H9 (cell line): Measurements from ENCODE around the gene TMEM178B. TPM values are rescaled to one million over a fixed set of nuclear protein-coding genes. Genes with fewer than 3 reads are reported as not detected.

Experiments
- DNase-seq: peaks from one replicate; pipeline ENCODE4 v3.0.0-alpha.2; 2017
- H2AFZ ChIP-seq: one replicate; pipeline ENCODE4 v1.6.1; 2013; ENCODE audit warnings: mild to moderate bottlenecking, low read length, control low read depth, moderate library complexity
- H2AK5ac ChIP-seq: 2 replicates; pipeline ENCODE4 v1.6.1; 2013; ENCODE audit warnings: low read length, control low read depth, mixed read lengths; ENCODE audit not compliant: insufficient read length
- H2BK120ac ChIP-seq: one replicate; pipeline ENCODE4 v1.6.1; 2013; ENCODE audit warnings: low read depth, mild to moderate bottlenecking, low read length, control low read depth, inconsistent platforms; ENCODE audit not compliant: poor library complexity, severe bottlenecking
- H2BK12ac ChIP-seq: 2 replicates; pipeline ENCODE4 v1.6.1; 2013; ENCODE audit warnings: low read length, control low read depth, mixed read lengths, low read depth; ENCODE audit not compliant: insufficient read length
- H2BK15ac ChIP-seq: 2 replicates; pipeline ENCODE4 v1.6.1; 2013; ENCODE audit warnings: low read depth, low read length, control low read depth
- H2BK20ac ChIP-seq: one replicate; pipeline ENCODE4 v1.6.1; 2013; ENCODE audit warnings: low read depth, mild to moderate bottlenecking, low read length, control low read depth, inconsistent platforms; ENCODE audit not compliant: poor library complexity, severe bottlenecking
- H2BK5ac ChIP-seq: 2 replicates; pipeline ENCODE4 v1.6.1; 2013; ENCODE audit warnings: low read length, control low read depth, mixed read lengths; ENCODE audit not compliant: insufficient read length
- H3K14ac ChIP-seq: 2 replicates; pipeline ENCODE4 v1.6.1; 2013; ENCODE audit warnings: low read length, control low read depth; ENCODE audit not compliant: insufficient read depth
- H3K18ac ChIP-seq: 2 replicates; pipeline ENCODE4 v1.6.1; 2013; ENCODE audit warnings: low read depth, mild to moderate bottlenecking, mixed read lengths, low read length, control low read depth; ENCODE audit not compliant: insufficient read length
- H3K23ac ChIP-seq: 2 replicates; pipeline ENCODE4 v1.6.1; 2013; ENCODE audit warnings: low read length, control low read depth, mixed read lengths, low read depth; ENCODE audit not compliant: insufficient read length
- H3K23me2 ChIP-seq: 2 replicates; pipeline ENCODE4 v1.6.1; 2013; ENCODE audit warnings: low read depth, mild to moderate bottlenecking, mixed read lengths, low read length, control low read depth; ENCODE audit not compliant: insufficient read length, poor library complexity, severe bottlenecking
- H3K27ac ChIP-seq: 2 replicates; pipeline ENCODE4 v1.5.1; 2013; ENCODE audit warnings: low read length, control low read depth, mixed read lengths, low read depth; ENCODE audit not compliant: insufficient read length
- H3K27me3 ChIP-seq: 2 replicates; pipeline ENCODE4 v1.6.1; 2013; ENCODE audit warnings: low read length, control low read depth, inconsistent platforms; ENCODE audit not compliant: insufficient read depth
- H3K4ac ChIP-seq: 2 replicates; pipeline ENCODE4 v1.6.1; 2013; ENCODE audit warnings: low read depth, mild to moderate bottlenecking, control low read depth, inconsistent platforms, low read length, moderate library complexity
- H3K4me1 ChIP-seq: 2 replicates; pipeline ENCODE4 v1.6.1; 2013; ENCODE audit warnings: low read length, control low read depth, inconsistent platforms; ENCODE audit not compliant: insufficient read depth
- H3K4me2 ChIP-seq: 2 replicates; pipeline ENCODE4 v1.6.1; 2013; ENCODE audit warnings: low read length, control low read depth, mixed read lengths; ENCODE audit not compliant: insufficient read length, insufficient read depth
- H3K56ac ChIP-seq: 2 replicates; pipeline ENCODE4 v1.6.1; 2013; ENCODE audit warnings: low read depth, mild to moderate bottlenecking, mixed read lengths, low read length, control low read depth; ENCODE audit not compliant: insufficient read length
- H3K79me1 ChIP-seq: 2 replicates; pipeline ENCODE4 v1.6.1; 2013; ENCODE audit warnings: low read depth, mild to moderate bottlenecking, moderate library complexity, low read length, control low read depth, inconsistent platforms; ENCODE audit not compliant: insufficient read depth, poor library complexity, severe bottlenecking
- H3K79me2 ChIP-seq: 2 replicates; pipeline ENCODE4 v1.6.1; 2013; ENCODE audit warnings: low read length, control low read depth, inconsistent platforms; ENCODE audit not compliant: insufficient read depth
- H3K9ac ChIP-seq: 2 replicates; pipeline ENCODE4 v1.6.1; 2013; ENCODE audit warnings: low read length, control low read depth, mixed read lengths; ENCODE audit not compliant: insufficient read length; ENCODE audit errors: extremely low read depth
- H3K9me3 ChIP-seq: one replicate; pipeline ENCODE4 v1.6.1; 2013; ENCODE audit warnings: low read depth, low read length, inconsistent platforms; ENCODE audit not compliant: control insufficient read depth
- H3T11ph ChIP-seq: one replicate; pipeline ENCODE4 v1.6.1; 2013; ENCODE audit warnings: mild to moderate bottlenecking, low read length, control low read depth, inconsistent platforms
- H4K20me1 ChIP-seq: one replicate; pipeline ENCODE4 v1.6.1; 2013; ENCODE audit not compliant: control insufficient read depth, insufficient read length, insufficient read depth
- H4K5ac ChIP-seq: 2 replicates; pipeline ENCODE4 v1.6.1; 2013; ENCODE audit warnings: low read depth, mild to moderate bottlenecking, mixed read lengths, low read length, control low read depth; ENCODE audit not compliant: insufficient read length
- H4K8ac ChIP-seq: replicated peaks from 2 replicates; pipeline ENCODE4 v1.6.1; 2013; ENCODE audit warnings: low read length, control low read depth, mixed read lengths, low read depth; ENCODE audit not compliant: insufficient read length
- H4K91ac ChIP-seq: 2 replicates; pipeline ENCODE4 v1.6.1; 2013; ENCODE audit warnings: low read depth, mild to moderate bottlenecking, moderate library complexity, mixed read lengths, low read length, control low read depth; ENCODE audit not compliant: insufficient read length
- H3K27ac Mint-ChIP-seq, 3 experiments: 2 replicates in 2 of 3; 3 replicates in 1 of 3; pipeline ENCODE4 v1.8.0; 2020 to 2021; ENCODE audit warnings: mixed read lengths in 3 of 3, mild to moderate bottlenecking in 1 of 3, moderate library complexity in 1 of 3
- H3K27me3 Mint-ChIP-seq: 2 replicates; pipeline ENCODE4 v1.8.0; 2021; ENCODE audit warnings: low read depth, mild to moderate bottlenecking, moderate library complexity, mixed read lengths
- H3K36me3 Mint-ChIP-seq, 3 experiments: 2 replicates in 2 of 3; 3 replicates in 1 of 3; pipeline ENCODE4 v1.8.0; 2020 to 2021; ENCODE audit warnings: low read depth in 3 of 3, mixed read lengths in 3 of 3; ENCODE audit not compliant: insufficient read depth in 1 of 3
- H3K4me1 Mint-ChIP-seq, 2 experiments: 2 replicates each; pipeline ENCODE4 v1.8.0; 2020; ENCODE audit warnings: mixed read lengths in 2 of 2
- H3K4me3 Mint-ChIP-seq, 2 experiments: 2 replicates in 1 of 2; 3 replicates in 1 of 2; pipeline ENCODE4 v1.8.0; 2020 to 2021; ENCODE audit warnings: mild to moderate bottlenecking in 2 of 2, mixed read lengths in 2 of 2, moderate library complexity in 1 of 2
- H3K9me3 Mint-ChIP-seq, 2 experiments: 2 replicates in 1 of 2; 3 replicates in 1 of 2; pipeline ENCODE4 v1.8.0; 2020; ENCODE audit warnings: mild to moderate bottlenecking in 2 of 2, mixed read lengths in 2 of 2, moderate library complexity in 1 of 2
- WGBS: extraction: QIAGEN DNeasy Blood & Tissue Kit; methylation state at CpG from one replicate; pipeline ENCODE4 v1.1.7; 2013; ENCODE audit warnings: missing lambda C conversion rate, low lambda C conversion rate, mixed read lengths; ENCODE audit not compliant: insufficient read length; ENCODE audit errors: extremely low coverage; 5-methylcytosine and 5-hydroxymethylcytosine counted together
- total RNA-seq: library from RNA; stranded (reverse); gene quantifications from 2 replicates; pipeline ENCODE4 v1.2.1, GENCODE V29; 2021
- TF ChIP-seq, protein P1 (sequence below): fragments of 200-600 bp; sonication (generic); conservative IDR thresholded peaks from 3 replicates; pipeline ENCODE4 v1.8.0; 2021; ENCODE audit warnings: antibody characterized with exemption, mild to moderate bottlenecking

The TMEM178B gene
- total RNA-seq, 1 experiment from 2014 or later, result 11.3 TPM

GRCh38 chr7:141287936-141288335, 214.1 kb downstream of the TMEM178B start:
- Histone ChIP-seq H2BK15ac (no peak overlapping the region), H3K9ac (no peak overlapping the region), H3T11ph (no peak overlapping the region), H2BK120ac (no peak overlapping the region), H3K79me2 (no peaks in the 10 kb centered on the region), H3K27ac (no peak overlapping the region), H3K18ac (no peak overlapping the region), H3K27me3 (no peaks in the 10 kb centered on the region), H2BK12ac (no peak overlapping the region), H3K14ac (no peak overlapping the region), H3K56ac (no peak overlapping the region), H3K4ac (no peak overlapping the region), H3K23ac (no peak overlapping the region), H2BK20ac (no peak overlapping the region), H4K8ac (no peak overlapping the region), H4K91ac (no peak overlapping the region), H4K5ac (no peak overlapping the region), H3K79me1 (no peaks in the 10 kb centered on the region), H2AFZ (no peak overlapping the region), H2AK5ac (no peak overlapping the region), H3K9me3 (no peaks in the 10 kb centered on the region), H3K4me2 (no peak overlapping the region), H4K20me1 (no peaks in the 10 kb centered on the region), H3K4me1 (no peaks in the 10 kb centered on the region), H2BK5ac (no peak overlapping the region), H3K23me2 (no peaks in the 10 kb centered on the region)
- H3K36me3 Mint-ChIP-seq, result no peaks in the 10 kb centered on the region
- no peaks in the 10 kb centered on the region for H3K9me3 Mint-ChIP-seq
- WGBS, result no CpG with 5 or more reads among the region's 5 CpGs
- no peaks in the 10 kb centered on the region for H3K27me3 Mint-ChIP-seq
- no peak overlapping the region for H3K4me3 Mint-ChIP-seq
- DNase-seq, result no peak
- no peak overlapping the region for H3K27ac Mint-ChIP-seq
- H3K4me1 Mint-ChIP-seq, result peaks cover 2 to 11% of the 10 kb centered on the region in 2 experiments; a peak in 1 of 4 replicates
- TF ChIP-seq, protein P1, sequence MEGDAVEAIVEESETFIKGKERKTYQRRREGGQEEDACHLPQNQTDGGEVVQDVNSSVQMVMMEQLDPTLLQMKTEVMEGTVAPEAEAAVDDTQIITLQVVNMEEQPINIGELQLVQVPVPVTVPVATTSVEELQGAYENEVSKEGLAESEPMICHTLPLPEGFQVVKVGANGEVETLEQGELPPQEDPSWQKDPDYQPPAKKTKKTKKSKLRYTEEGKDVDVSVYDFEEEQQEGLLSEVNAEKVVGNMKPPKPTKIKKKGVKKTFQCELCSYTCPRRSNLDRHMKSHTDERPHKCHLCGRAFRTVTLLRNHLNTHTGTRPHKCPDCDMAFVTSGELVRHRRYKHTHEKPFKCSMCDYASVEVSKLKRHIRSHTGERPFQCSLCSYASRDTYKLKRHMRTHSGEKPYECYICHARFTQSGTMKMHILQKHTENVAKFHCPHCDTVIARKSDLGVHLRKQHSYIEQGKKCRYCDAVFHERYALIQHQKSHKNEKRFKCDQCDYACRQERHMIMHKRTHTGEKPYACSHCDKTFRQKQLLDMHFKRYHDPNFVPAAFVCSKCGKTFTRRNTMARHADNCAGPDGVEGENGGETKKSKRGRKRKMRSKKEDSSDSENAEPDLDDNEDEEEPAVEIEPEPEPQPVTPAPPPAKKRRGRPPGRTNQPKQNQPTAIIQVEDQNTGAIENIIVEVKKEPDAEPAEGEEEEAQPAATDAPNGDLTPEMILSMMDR, result no peak
